GM18858 (cell line): ENCODE measurements around the gene GOLGA5.
"Not testable (repeated sequence)": the region's sequence is repeated elsewhere in the genome, so short reads cannot be mapped to it uniquely, and the experiment has no call there.

Experiments used
- ATAC-seq: cut with Tn5 transposase; IDR thresholded peaks from one replicate; pipeline ENCODE4 v1.9.1; 2021; ENCODE audit not compliant: unreplicated experiment

The GOLGA5 gene, protein sequence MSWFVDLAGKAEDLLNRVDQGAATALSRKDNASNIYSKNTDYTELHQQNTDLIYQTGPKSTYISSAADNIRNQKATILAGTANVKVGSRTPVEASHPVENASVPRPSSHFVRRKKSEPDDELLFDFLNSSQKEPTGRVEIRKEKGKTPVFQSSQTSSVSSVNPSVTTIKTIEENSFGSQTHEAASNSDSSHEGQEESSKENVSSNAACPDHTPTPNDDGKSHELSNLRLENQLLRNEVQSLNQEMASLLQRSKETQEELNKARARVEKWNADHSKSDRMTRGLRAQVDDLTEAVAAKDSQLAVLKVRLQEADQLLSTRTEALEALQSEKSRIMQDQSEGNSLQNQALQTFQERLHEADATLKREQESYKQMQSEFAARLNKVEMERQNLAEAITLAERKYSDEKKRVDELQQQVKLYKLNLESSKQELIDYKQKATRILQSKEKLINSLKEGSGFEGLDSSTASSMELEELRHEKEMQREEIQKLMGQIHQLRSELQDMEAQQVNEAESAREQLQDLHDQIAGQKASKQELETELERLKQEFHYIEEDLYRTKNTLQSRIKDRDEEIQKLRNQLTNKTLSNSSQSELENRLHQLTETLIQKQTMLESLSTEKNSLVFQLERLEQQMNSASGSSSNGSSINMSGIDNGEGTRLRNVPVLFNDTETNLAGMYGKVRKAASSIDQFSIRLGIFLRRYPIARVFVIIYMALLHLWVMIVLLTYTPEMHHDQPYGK

GRCh38 chr14:92793709-92794546, at the start of gene GOLGA5:
Gene GOLGA5, plus strand, starts transcription at chr14:92794305. Its CDS starts 3,133 bp downstream, at chr14:92797438.
- ATAC-seq, result peak; percentile 87

DNA sequence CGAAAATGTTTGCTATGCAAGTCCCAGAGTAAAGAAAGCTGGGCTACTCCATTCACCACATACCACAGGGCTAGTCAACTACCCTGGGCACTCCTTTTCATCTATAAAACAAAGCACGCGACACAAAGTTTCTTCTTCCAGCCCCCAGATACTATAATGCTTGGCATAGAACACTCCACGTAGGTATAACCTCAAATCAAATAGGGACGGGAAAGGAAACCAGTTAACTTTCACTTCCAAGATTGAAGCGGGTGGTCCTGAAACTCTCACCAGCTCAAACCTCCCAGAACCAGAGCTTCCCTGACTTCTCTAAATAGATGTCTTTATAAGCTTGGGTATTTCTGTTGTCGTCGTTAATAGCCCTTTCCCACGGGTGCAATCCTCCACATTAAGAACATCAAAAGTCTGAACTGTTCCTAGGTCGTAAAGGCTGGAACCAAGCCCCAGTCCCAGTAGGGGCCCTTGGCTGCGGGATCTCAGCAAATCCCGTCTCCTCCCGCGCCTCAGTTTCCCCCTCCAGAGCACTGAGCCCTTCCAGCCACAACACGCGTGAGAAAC, 46.3 kb upstream of the GOLGA5 start:
- ATAC-seq, result no peak

- peak; percentile 59 for ATAC-seq
These were observed 45.7 kb upstream of the GOLGA5 start, which contains the start of gene LGMN for GRCh38 chr14:92748259-92749016. Gene LGMN, minus strand, starts transcription at chr14:92748627. Its CDS starts 15,841 bp downstream, at chr14:92732786.

- not testable (repeated sequence) for ATAC-seq
These were observed 43.8 kb upstream of the GOLGA5 start for GRCh38 chr14:92750222-92750728.

DNA sequence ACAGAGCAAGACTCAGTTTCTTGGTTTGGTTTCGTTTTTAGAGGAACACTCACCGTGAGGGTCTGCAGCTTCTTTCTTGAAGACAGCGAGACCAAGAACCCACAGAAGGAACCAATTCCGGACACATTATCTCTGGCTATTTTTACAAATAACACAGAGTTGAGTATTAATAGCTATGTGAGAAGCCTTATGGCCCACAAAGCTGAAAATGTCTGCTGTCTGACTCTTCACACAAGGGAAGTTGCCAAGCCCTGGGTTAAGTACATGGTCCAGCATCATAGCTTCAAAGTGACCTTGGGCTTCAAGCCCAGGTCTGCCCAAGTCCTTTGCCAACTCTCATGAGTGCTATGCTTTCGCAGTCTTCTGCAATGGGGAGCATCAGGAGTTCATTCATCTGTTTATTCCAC, 43.1 kb upstream of the GOLGA5 start:
- ATAC-seq, result no peak

DNA sequence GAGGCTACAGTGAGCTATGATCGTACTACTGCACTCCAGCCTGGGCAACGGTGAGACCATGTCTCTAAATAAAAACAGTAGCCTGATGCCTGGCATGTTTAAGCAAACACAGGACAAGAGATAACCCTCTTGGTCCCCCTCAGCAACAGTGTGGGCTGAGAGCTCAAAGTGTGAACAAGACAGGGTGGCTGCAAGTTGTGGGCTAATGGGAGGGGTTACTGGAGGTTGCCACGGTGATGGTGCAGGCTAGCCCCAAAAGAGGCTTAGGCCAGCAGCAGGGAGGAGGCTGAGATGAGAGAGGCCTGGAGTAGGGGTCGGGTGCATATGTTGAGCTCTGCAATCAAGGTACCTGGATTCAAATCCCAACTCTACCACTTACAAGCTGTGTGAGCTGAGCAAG, 42.3 kb upstream of the GOLGA5 start:
- no peak for ATAC-seq

- no peak for ATAC-seq
These were observed 40.9 kb upstream of the GOLGA5 start for GRCh38 chr14:92753250-92753649.

DNA sequence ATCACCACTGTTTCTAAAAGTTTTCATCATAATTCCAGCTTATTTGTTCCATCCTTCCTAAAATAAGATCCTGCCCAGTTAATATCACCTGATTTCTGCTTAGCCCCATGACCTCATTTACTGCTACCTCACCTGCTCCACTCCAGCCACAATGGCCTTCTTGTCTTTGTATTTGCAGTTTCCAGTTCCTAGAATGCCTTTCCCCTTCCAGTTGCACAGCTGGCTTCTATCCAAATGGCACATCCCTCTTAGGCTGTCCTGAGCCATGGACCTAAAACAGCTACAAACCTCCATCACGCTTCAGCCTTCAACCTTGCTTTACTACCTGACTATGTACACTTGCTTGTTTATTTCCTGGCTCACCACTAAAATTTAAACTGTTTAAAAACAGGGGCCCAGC, 39.1 kb upstream of the GOLGA5 start:
- ATAC-seq, result no peak

DNA sequence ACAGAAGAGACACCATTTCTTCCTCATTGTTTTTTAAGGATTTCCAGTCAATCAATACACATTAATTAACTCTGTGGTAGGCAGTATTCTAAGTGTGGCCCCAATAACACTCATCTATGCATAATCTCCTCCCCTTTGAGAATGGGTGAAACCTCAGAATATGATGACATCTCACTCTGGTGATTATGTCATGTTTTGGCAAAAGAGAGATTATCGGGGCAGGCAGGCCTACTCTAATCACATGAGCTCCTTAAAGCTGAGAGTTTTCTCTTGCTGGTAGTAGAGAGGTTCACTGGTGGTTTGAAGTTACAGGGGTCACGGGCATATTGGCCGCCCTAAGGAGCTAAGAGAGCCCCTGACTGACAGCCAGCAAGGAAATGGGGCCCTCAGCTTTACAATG, 38.6 kb upstream of the GOLGA5 start:
- ATAC-seq, result no peak

DNA sequence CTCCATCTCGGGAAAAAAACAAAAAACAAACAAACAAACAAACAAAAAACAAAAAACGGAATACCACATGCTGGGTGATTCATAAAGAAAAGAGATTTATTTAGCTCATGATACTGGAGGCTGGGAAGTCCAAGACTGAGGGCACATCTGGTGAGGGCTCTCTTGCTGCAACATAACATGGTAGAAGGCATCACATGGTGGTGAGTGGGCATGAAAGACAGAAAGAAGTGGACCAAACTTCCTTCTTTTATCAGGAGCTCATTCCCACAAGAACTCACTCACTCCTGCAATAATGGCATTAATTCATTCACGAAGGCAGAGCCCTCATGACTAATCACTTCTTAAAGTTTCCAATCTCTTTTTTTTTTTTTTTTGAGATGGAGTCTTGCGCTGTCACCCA, 37.7 kb upstream of the GOLGA5 start:
- no peak for ATAC-seq

DNA sequence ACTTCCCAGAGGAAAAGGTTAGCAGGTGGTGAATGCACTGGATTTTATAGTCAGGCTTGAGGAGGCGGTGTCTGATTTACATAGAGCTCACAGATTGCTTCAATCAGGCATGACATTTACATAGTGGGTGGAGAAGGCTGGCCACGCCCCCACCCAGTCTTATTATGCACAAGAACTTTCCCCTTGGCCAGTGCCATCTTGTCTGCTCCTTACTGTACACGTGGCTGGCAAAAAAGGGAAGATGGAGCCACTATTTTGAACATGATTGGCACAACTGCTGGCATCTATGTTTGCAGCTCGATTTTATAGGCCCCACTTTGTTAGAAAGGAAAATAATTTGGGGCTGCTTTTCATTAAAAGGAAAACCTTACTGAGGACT, 34.8 kb upstream of the GOLGA5 start:
- ATAC-seq, result no peak

DNA sequence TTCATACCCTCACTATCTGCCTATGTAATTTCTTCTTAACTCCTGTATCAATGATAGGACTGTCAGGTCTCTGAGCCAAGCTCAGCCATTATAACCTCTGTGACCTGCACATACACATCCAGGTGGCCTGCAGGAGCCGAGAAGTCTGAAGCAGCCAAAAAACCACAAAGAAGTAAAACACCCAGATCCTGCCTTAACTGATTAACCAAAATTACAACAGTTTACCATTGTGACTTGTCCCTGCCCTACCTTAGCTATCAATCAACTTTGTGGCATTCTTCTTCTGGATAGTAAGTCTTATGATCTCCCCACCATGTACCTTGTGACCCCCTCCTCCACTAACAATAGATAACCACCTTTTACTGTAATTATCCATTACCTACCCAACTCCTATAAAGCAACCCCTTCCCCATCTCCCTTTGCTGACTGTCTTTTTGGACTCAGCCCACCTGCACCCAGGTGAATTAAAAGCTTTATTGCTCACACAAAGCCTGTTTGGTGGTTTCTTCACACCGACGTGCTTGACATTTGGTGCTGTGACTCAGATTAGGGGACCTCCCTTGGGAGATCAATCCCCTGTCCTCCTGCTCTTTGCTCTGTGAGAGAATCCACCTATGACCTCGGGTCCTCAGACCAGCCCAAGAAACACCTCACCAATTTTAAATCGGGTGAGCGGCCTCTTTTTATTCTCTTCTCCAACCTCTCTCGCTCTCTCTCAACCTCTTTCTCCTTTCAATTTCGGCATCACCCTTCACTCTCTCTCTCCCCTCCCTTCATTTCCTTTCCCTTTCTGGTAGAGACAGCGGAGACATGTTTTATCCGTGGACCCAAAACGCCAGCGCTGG, 34.2 kb upstream of the GOLGA5 start:
- peak; percentile 42 for ATAC-seq

DNA sequence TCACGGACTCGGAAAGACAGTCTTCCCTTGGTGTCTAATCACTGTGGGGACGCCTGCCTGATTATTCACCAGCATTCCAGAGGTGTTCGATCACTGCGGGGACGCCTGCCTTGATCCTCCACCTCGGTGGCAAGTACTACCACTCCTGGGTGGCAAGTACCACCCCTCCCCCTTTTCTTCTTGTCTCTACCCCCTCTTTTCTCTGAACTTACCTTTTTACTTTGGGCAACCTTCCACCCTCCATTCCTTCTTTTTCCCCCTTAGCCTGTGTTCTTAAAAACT, 33.6 kb upstream of the GOLGA5 start:
- ATAC-seq, result no peak

DNA sequence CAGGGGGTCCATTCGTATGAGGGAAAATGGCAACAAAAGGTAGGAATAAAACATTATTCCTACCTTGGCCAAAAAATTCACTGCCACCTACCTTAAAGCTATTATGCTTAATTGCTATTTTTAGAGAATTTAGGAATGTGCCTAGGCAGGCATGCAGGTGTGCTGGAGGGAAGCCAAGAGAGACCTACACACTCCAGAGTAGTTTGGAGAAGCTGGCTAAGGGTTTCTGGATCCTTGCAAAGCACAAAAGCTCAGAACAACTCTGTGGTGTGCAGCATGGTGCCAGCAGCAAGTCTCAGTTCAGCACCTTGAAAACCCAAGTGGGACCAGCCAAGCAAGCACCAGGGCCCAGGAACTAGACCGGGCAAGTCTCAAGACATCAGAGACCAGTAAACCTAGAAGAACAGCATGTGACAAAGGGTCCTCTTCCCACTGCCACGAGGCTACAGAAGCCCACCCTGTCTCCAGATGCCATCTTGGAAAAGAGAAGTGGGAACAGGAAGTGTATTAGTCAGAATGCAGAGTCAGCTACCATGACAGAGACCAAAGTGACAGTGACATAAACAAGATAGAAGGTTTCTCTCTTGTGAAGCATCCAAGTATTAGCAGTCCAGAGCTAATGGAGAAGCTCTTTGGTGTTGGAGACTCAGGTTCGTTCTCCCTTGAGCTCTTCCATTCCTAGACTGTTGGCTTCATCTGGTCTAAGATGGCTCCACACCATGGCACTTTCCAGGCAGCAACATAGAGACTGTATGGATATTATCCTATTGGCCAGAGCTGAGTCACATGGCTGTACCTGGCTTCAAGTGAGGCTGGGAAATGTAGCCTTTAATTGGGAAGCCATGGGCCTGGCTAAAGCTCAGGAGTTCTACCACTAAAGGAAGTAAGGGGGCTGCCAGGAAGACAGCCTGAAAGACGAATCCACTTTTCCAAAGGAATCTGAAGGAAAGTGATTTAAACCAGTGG, 30.2 kb upstream of the GOLGA5 start:
- ATAC-seq, result not testable (repeated sequence)

- peak; percentile 84 for ATAC-seq
These were observed 25.9 kb upstream of the GOLGA5 start for GRCh38 chr14:92768236-92768635.

DNA sequence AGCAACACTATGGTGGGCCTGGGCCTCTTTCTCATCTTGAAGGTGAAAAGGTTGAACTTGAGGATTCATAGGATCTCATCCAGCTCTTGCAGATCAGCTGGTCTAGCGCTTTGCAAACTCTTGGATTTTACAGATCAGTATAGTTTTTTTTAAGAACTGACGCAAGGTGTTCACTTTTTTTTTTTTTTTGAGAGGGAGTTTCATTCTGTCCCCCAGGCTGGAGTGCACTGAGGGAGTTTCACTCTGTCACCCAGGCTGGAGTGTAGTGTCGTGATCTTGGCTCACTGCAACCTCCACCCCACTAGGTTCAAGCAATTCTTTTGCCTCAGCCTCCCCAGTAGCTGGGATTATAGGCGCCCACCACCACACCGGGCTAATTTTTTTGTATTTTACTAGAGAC, 25.3 kb upstream of the GOLGA5 start:
- no peak for ATAC-seq

- no peak for ATAC-seq
These were observed 23.6 kb upstream of the GOLGA5 start for GRCh38 chr14:92770484-92770883.

DNA sequence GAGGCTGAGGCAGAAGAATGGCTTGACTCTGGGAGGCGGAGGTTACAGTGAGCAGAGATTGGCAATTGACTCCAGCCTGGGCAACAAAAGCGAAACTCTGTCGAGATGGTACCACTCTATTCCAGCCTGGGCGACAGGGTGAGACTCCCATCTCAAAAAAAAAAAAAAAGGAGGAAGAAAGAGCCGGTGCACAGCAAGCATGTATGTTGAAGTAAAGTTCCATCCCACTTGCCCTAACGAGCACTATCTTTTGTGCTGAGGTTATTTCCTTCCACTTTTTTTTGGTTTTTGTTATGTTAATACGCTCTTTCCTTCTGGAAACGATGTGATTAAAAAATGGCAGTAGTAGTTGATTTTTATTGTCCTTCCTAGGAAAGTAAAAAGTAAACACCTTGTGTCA, 19.5 kb upstream of the GOLGA5 start:
- ATAC-seq, result no peak
